Suprapubic skin (tissue), 3 donors: ENCODE results near the gene GNAQ.

Experiments
- POLR2A ChIP-seq, 2 donors: fragments of 450-650 bp; IDR thresholded peaks; one replicate each; pipeline ENCODE4 v1.6.1; 2017; ENCODE audit warnings: antibody characterized with exemption in 2 of 2, mild to moderate bottlenecking in 2 of 2, moderate library complexity in 2 of 2
- TF ChIP-seq, protein P1 (sequence below), 2 donors: fragments of 200-600 bp in 1 of 2; fragments of 450-650 bp in 1 of 2; sonication (generic) in 1 of 2; IDR thresholded peaks; one replicate each; pipeline ENCODE4 v1.5.1; 2016 to 2019; ENCODE audit warnings: antibody characterized with exemption in 2 of 2, mild to moderate bottlenecking in 1 of 2, moderate library complexity in 1 of 2

GRCh38 chr9:77983320-77983662 is 48.3 kb downstream of the GNAQ start:
- TF ChIP-seq POLR2A (IDR thresholded peaks at IDR 0.05): no peak
- TF ChIP-seq, protein P1, sequence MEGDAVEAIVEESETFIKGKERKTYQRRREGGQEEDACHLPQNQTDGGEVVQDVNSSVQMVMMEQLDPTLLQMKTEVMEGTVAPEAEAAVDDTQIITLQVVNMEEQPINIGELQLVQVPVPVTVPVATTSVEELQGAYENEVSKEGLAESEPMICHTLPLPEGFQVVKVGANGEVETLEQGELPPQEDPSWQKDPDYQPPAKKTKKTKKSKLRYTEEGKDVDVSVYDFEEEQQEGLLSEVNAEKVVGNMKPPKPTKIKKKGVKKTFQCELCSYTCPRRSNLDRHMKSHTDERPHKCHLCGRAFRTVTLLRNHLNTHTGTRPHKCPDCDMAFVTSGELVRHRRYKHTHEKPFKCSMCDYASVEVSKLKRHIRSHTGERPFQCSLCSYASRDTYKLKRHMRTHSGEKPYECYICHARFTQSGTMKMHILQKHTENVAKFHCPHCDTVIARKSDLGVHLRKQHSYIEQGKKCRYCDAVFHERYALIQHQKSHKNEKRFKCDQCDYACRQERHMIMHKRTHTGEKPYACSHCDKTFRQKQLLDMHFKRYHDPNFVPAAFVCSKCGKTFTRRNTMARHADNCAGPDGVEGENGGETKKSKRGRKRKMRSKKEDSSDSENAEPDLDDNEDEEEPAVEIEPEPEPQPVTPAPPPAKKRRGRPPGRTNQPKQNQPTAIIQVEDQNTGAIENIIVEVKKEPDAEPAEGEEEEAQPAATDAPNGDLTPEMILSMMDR (IDR thresholded peaks at IDR 0.05): no peak
